K562 (cell line): Measurements from ENCODE around the gene TIMM17B. TPM values are rescaled to one million over a fixed set of nuclear protein-coding genes. Genes with fewer than 3 reads are reported as not detected.
A peak's percentile ranks its signal among the peaks of the same experiment; 100 is the strongest.

Source experiments
- ARID2 ChIP-seq: fragments of 450-650 bp; IDR thresholded peaks from 2 replicates; pipeline ENCODE4 v1.6.1; 2017; ENCODE audit warnings: antibody characterized with exemption, mild to moderate bottlenecking
- BMI1 ChIP-seq: fragments of 150-350 bp; IDR thresholded peaks from 2 replicates; pipeline ENCODE4 v1.6.1; 2014; ENCODE audit warnings: low read length
- EHMT2 ChIP-seq: fragments of 450-650 bp; IDR thresholded peaks from 2 replicates; pipeline ENCODE4 v1.6.1; 2018; ENCODE audit warnings: antibody characterized with exemption
- HIVEP1 ChIP-seq: fragments of 250-450 bp; sonication (Bioruptor Pico); IDR thresholded peaks from 2 replicates; pipeline ENCODE4 v1.4.0; 2020; ENCODE audit warnings: mild to moderate bottlenecking
- HNRNPH1 ChIP-seq: fragments of 200-400 bp; formaldehyde crosslinking; optimal IDR thresholded peaks from 2 replicates; pipeline ENCODE3; 2017; ENCODE audit warnings: low read depth, mild to moderate bottlenecking, low read length, moderate library complexity
- KDM5B ChIP-seq: fragments of 200-600 bp; sonication (generic); IDR thresholded peaks from 2 replicates; pipeline ENCODE4 v1.6.1; 2012; ENCODE audit warnings: low read depth, mild to moderate bottlenecking, moderate library complexity, low read length, control low read depth, inconsistent platforms; ENCODE audit not compliant: insufficient replicate concordance
- NFIC ChIP-seq: fragments of 450-650 bp; IDR thresholded peaks from 2 replicates; pipeline ENCODE4 v1.6.1; 2017; ENCODE audit warnings: mild to moderate bottlenecking, inconsistent platforms
- PHB ChIP-seq: fragments of 250-450 bp; sonication (Bioruptor Pico); IDR thresholded peaks from 2 replicates; pipeline ENCODE4 v1.5.0; 2021
- POLR3A ChIP-seq: IDR thresholded peaks from 2 replicates; pipeline ENCODE4 v1.6.1; 2011; ENCODE audit warnings: borderline replicate concordance, mild to moderate bottlenecking, moderate library complexity; ENCODE audit not compliant: insufficient read length, insufficient read depth; ENCODE audit errors: extremely low read depth
- PTTG1 ChIP-seq: fragments of 450-650 bp; IDR thresholded peaks from 2 replicates; pipeline ENCODE4 v1.6.1; 2016; ENCODE audit warnings: low read depth, mild to moderate bottlenecking, missing genetic modification characterization, missing compliant biosample characterization
- SIN3A ChIP-seq, 2 experiments: fragments of 150-350 bp in 1 of 2; IDR thresholded peaks; 2 replicates each; pipeline ENCODE4 v1.6.1; 2011 to 2016; ENCODE audit warnings: borderline replicate concordance in 2 of 2, low read depth in 2 of 2, low read length in 2 of 2, mild to moderate bottlenecking in 2 of 2, moderate library complexity in 2 of 2; ENCODE audit not compliant: control insufficient read depth in 1 of 2
- SMARCB1 ChIP-seq: IDR thresholded peaks from 2 replicates; pipeline ENCODE4 v1.6.1; 2011; ENCODE audit warnings: improper control_type of control experiment, low read depth; ENCODE audit not compliant: insufficient read length
- ZBTB7A ChIP-seq: IDR thresholded peaks from 2 replicates; pipeline ENCODE4 v1.6.1; 2011; ENCODE audit warnings: low read depth, mild to moderate bottlenecking, low read length, moderate library complexity, borderline replicate concordance; ENCODE audit not compliant: control insufficient read depth
- ZC3H11A ChIP-seq: IDR thresholded peaks from 2 replicates; pipeline ENCODE4 v1.6.1; 2012; ENCODE audit warnings: low read depth, low read length, improper control_type of control experiment
- ZNF217 ChIP-seq: sonication (generic); formaldehyde crosslinking; IDR thresholded peaks from 2 replicates; pipeline ENCODE4 v1.8.0; 2022; ENCODE audit warnings: mild to moderate bottlenecking, missing genetic modification reagents
- ZNF311 ChIP-seq: fragments of 250-450 bp; sonication (Bioruptor Pico); IDR thresholded peaks from 2 replicates; pipeline ENCODE4 v1.4.0; 2020; ENCODE audit warnings: mild to moderate bottlenecking, moderate library complexity
- polyA plus RNA-seq, 8 experiments: library from polyadenylated mRNA; depleted of rRNA in 4 of 8; stranded (reverse) in 5 of 8; unstranded in 3 of 8; fragments of >200 nt; fragmentation: Nextera tagmentation in 2 of 8; fragmentation: Illumina TruSeq in 1 of 8; extraction: Ambion mirVana in 2 of 8; extraction: Trizol in 1 of 8; gene quantifications; 2 replicates each; pipeline versions ENCODE4 v1.2.1 to v1.2.3, GENCODE V29; 2011 to 2014; ENCODE audit warnings: inconsistent platforms in 1 of 8, missing spikeins in 1 of 8
- total RNA-seq, 7 experiments: library from RNA; depleted of rRNA in 6 of 7; stranded (reverse); fragments of >200 nt in 6 of 7; fragmentation: Illumina TruSeq in 2 of 7; extraction: Trizol in 2 of 7; gene quantifications; 2 replicates each; pipeline versions ENCODE4 v1.2.1 to v1.2.3, GENCODE V29; 2011 to 2021; ENCODE audit warnings: low replicate concordance in 1 of 7
- TF ChIP-seq, protein P1 (sequence below), 2 experiments: fragments of 450-650 bp; IDR thresholded peaks; 2 replicates each; pipeline ENCODE4 v1.6.1; 2018; ENCODE audit warnings: mild to moderate bottlenecking in 2 of 2, low read depth in 1 of 2; ENCODE audit not compliant: partially characterized antibody in 2 of 2
- TF ChIP-seq, protein P2 (sequence below): fragments of 250-450 bp; sonication (Bioruptor Pico); IDR thresholded peaks from 2 replicates; pipeline ENCODE4 v1.8.0; 2022; ENCODE audit warnings: inconsistent platforms
- TF ChIP-seq, protein P3 (sequence below): fragments of 450-650 bp; formaldehyde crosslinking; IDR thresholded peaks from 2 replicates; pipeline ENCODE4 v1.4.0; 2020; ENCODE audit warnings: mild to moderate bottlenecking, moderate library complexity
- TF ChIP-seq, protein P4 (sequence below): fragments of 450-650 bp; IDR thresholded peaks from 2 replicates; pipeline ENCODE4 v1.6.1; 2016; ENCODE audit warnings: antibody characterized with exemption
- TF ChIP-seq, protein P5 (sequence below): fragments of 250-450 bp; sonication (Bioruptor Pico); IDR thresholded peaks from 2 replicates; pipeline ENCODE4 v1.5.0; 2021

TIMM17B gene
- total and polyA plus RNA-seq, 9 of the 15 experiments (the other 6 are each of a cell fraction or from before 2014, with no cell fraction given): 9.9 to 184 (median 115) TPM

DNA sequence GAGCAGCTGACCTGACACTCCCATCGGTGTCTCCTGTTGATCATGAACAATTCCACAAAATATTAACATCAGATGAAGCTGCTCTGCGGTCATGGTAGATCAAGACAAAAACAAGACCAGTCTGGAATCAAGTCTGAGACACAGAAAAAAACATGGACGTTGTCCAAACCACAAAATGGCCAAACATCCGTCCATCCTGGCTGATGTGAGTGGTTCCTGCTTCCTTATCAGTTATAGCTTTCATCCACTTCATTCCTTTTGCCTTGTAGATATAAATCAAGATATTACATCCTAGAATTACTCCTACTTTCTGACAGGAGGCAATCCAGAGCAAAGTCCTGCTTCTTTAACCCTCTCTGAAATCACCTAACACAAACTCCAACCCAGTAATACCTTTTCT lies 33.4 kb downstream of the TIMM17B start (continued):
- TF ChIP-seq SIN3A (IDR thresholded peaks at IDR 0.05; ENCODE audit: borderline replicate concordance in 2 of 2, control insufficient read depth in 1 of 2, low read depth in 2 of 2, low read length in 2 of 2): no peak
- no peak for TF ChIP-seq HNRNPH1
- no peak for TF ChIP-seq ZNF311
- TF ChIP-seq EHMT2: no peak
- no peak for TF ChIP-seq POLR3A
- TF ChIP-seq, protein P1, sequence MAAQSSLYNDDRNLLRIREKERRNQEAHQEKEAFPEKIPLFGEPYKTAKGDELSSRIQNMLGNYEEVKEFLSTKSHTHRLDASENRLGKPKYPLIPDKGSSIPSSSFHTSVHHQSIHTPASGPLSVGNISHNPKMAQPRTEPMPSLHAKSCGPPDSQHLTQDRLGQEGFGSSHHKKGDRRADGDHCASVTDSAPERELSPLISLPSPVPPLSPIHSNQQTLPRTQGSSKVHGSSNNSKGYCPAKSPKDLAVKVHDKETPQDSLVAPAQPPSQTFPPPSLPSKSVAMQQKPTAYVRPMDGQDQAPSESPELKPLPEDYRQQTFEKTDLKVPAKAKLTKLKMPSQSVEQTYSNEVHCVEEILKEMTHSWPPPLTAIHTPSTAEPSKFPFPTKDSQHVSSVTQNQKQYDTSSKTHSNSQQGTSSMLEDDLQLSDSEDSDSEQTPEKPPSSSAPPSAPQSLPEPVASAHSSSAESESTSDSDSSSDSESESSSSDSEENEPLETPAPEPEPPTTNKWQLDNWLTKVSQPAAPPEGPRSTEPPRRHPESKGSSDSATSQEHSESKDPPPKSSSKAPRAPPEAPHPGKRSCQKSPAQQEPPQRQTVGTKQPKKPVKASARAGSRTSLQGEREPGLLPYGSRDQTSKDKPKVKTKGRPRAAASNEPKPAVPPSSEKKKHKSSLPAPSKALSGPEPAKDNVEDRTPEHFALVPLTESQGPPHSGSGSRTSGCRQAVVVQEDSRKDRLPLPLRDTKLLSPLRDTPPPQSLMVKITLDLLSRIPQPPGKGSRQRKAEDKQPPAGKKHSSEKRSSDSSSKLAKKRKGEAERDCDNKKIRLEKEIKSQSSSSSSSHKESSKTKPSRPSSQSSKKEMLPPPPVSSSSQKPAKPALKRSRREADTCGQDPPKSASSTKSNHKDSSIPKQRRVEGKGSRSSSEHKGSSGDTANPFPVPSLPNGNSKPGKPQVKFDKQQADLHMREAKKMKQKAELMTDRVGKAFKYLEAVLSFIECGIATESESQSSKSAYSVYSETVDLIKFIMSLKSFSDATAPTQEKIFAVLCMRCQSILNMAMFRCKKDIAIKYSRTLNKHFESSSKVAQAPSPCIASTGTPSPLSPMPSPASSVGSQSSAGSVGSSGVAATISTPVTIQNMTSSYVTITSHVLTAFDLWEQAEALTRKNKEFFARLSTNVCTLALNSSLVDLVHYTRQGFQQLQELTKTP (IDR thresholded peaks at IDR 0.05; ENCODE audit: low read depth in 1 of 2, partially characterized antibody in 2 of 2): no peak
- TF ChIP-seq, protein P2, sequence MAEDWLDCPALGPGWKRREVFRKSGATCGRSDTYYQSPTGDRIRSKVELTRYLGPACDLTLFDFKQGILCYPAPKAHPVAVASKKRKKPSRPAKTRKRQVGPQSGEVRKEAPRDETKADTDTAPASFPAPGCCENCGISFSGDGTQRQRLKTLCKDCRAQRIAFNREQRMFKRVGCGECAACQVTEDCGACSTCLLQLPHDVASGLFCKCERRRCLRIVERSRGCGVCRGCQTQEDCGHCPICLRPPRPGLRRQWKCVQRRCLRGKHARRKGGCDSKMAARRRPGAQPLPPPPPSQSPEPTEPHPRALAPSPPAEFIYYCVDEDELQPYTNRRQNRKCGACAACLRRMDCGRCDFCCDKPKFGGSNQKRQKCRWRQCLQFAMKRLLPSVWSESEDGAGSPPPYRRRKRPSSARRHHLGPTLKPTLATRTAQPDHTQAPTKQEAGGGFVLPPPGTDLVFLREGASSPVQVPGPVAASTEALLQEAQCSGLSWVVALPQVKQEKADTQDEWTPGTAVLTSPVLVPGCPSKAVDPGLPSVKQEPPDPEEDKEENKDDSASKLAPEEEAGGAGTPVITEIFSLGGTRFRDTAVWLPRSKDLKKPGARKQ (CRISPR knock-in tag): no peak
- TF ChIP-seq PHB (CRISPR knock-in tag): no peak
- no peak for TF ChIP-seq ZBTB7A
- TF ChIP-seq ARID2: no peak
- no peak for TF ChIP-seq HIVEP1 (CRISPR knock-in tag)
- TF ChIP-seq, protein P3, sequence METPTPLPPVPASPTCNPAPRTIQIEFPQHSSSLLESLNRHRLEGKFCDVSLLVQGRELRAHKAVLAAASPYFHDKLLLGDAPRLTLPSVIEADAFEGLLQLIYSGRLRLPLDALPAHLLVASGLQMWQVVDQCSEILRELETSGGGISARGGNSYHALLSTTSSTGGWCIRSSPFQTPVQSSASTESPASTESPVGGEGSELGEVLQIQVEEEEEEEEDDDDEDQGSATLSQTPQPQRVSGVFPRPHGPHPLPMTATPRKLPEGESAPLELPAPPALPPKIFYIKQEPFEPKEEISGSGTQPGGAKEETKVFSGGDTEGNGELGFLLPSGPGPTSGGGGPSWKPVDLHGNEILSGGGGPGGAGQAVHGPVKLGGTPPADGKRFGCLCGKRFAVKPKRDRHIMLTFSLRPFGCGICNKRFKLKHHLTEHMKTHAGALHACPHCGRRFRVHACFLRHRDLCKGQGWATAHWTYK (CRISPR knock-in tag): no peak
- no peak for TF ChIP-seq SMARCB1
- TF ChIP-seq, protein P4, sequence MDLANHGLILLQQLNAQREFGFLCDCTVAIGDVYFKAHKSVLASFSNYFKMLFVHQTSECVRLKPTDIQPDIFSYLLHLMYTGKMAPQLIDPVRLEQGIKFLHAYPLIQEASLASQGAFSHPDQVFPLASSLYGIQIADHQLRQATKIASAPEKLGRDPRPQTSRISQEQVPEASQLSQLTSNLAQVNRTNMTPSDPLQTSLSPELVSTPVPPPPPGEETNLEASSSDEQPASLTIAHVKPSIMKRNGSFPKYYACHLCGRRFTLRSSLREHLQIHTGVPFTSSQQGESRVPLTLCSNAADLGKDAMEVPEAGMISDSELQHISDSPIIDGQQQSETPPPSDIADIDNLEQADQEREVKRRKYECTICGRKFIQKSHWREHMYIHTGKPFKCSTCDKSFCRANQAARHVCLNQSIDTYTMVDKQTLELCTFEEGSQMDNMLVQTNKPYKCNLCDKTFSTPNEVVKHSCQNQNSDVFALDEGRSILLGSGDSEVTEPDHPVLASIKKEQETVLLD: no peak
- TF ChIP-seq KDM5B: no peak
- no peak for TF ChIP-seq PTTG1 (tag)
- TF ChIP-seq ZC3H11A: no peak
- TF ChIP-seq, protein P5, sequence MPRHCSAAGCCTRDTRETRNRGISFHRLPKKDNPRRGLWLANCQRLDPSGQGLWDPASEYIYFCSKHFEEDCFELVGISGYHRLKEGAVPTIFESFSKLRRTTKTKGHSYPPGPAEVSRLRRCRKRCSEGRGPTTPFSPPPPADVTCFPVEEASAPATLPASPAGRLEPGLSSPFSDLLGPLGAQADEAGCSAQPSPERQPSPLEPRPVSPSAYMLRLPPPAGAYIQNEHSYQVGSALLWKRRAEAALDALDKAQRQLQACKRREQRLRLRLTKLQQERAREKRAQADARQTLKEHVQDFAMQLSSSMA (CRISPR knock-in tag): no peak
- peak; percentile 84 for TF ChIP-seq NFIC
- no peak for TF ChIP-seq BMI1
- TF ChIP-seq ZNF217: no peak
